ENCODE results near the gene TOMM6.

The TOMM6 gene

GRCh38 chr6:41780551-41781365 is 6.7 kb upstream of the TOMM6 start, which contains the start of gene PRICKLE4:
PRICKLE4 (plus strand) TSS chr6:41780782; CDS start chr6:41783474, 2,692 bp downstream.
- peak within 1 kb of the TSS; percentile 98 for H3K4me2 ChIP-seq (ENCODE audit: low read length)
- peaks cover 19% of the 10 kb centered on the region for H3K4me1 ChIP-seq (ENCODE audit: control insufficient read depth, insufficient read depth, low read length)
- H3K27me3 ChIP-seq (ENCODE audit: control insufficient read depth, insufficient read depth, low read length), result no peaks in the 10 kb centered on the region
- no peaks in the 10 kb centered on the region for H3K9me3 ChIP-seq (replicated peaks; ENCODE audit: low read length)
- H3K4me3 ChIP-seq (ENCODE audit: low read length), result peak within 1 kb of the TSS; percentile 80
- peak within 1 kb of the TSS; percentile 81 for H3K9ac ChIP-seq (ENCODE audit: low read depth, low read length)
- H3K36me3 ChIP-seq (ENCODE audit: insufficient read depth, low read length), result no peaks in the 10 kb centered on the region

GRCh38 chr6:41781366-41781730 is 6.1 kb upstream of the TOMM6 start:
- H3K4me2 ChIP-seq (ENCODE audit: low read length), result peak overlapping the region; percentile 98
- peak overlapping the region; percentile 80 for H3K4me3 ChIP-seq (ENCODE audit: low read length)
- H3K27me3 ChIP-seq (ENCODE audit: control insufficient read depth, insufficient read depth, low read length), result no peaks in the 10 kb centered on the region
- H3K9ac ChIP-seq (ENCODE audit: low read depth, low read length), result no peak overlapping the region
- peaks cover 22% of the 10 kb centered on the region for H3K4me1 ChIP-seq (ENCODE audit: control insufficient read depth, insufficient read depth, low read length)
- no peaks in the 10 kb centered on the region for H3K36me3 ChIP-seq (ENCODE audit: insufficient read depth, low read length)
- H3K9me3 ChIP-seq (replicated peaks; ENCODE audit: low read length), result no peaks in the 10 kb centered on the region

GRCh38 chr6:41783106-41783780 is 4.3 kb upstream of the TOMM6 start:
- no peak overlapping the region for H3K9ac ChIP-seq (ENCODE audit: low read depth, low read length)
- H3K4me3 ChIP-seq (ENCODE audit: low read length), result no peak overlapping the region
- H3K4me2 ChIP-seq (ENCODE audit: low read length), result no peak overlapping the region
- peaks cover 22% of the 10 kb centered on the region for H3K4me1 ChIP-seq (ENCODE audit: control insufficient read depth, insufficient read depth, low read length)
- no peaks in the 10 kb centered on the region for H3K27me3 ChIP-seq (ENCODE audit: control insufficient read depth, insufficient read depth, low read length)
- H3K9me3 ChIP-seq (replicated peaks; ENCODE audit: low read length), result no peaks in the 10 kb centered on the region
- H3K36me3 ChIP-seq (ENCODE audit: insufficient read depth, low read length), result no peaks in the 10 kb centered on the region

GRCh38 chr6:41784581-41785171 is 2.8 kb upstream of the TOMM6 start:
- Histone ChIP-seq H3K9me3 (replicated peaks; ENCODE audit: low read length) (no peaks in the 10 kb centered on the region), H3K36me3 (ENCODE audit: insufficient read depth, low read length) (peaks cover 9% of the 10 kb centered on the region), H3K4me3 (ENCODE audit: low read length) (no peak overlapping the region), H3K4me2 (ENCODE audit: low read length) (no peak overlapping the region), H3K27me3 (ENCODE audit: control insufficient read depth, insufficient read depth, low read length) (no peaks in the 10 kb centered on the region), H3K9ac (ENCODE audit: low read depth, low read length) (no peak overlapping the region), H3K4me1 (ENCODE audit: control insufficient read depth, insufficient read depth, low read length) (peaks cover 22% of the 10 kb centered on the region)

- Histone ChIP-seq H3K9me3 (replicated peaks; ENCODE audit: low read length) (no peaks in the 10 kb centered on the region), H3K9ac (ENCODE audit: low read depth, low read length) (no peak overlapping the region), H3K4me2 (ENCODE audit: low read length) (peak overlapping the region; percentile 98), H3K4me3 (ENCODE audit: low read length) (no peak overlapping the region), H3K4me1 (ENCODE audit: control insufficient read depth, insufficient read depth, low read length) (peaks cover 22% of the 10 kb centered on the region), H3K36me3 (ENCODE audit: insufficient read depth, low read length) (peaks cover 14% of the 10 kb centered on the region), H3K27me3 (ENCODE audit: control insufficient read depth, insufficient read depth, low read length) (no peaks in the 10 kb centered on the region)
Measured at GRCh38 chr6:41785254-41785653, 2.2 kb upstream of the TOMM6 start.

GRCh38 chr6:41785689-41786450 is 1.6 kb upstream of the TOMM6 start:
- Histone ChIP-seq H3K9ac (ENCODE audit: low read depth, low read length) (peak overlapping the region; percentile 73), H3K9me3 (replicated peaks; ENCODE audit: low read length) (no peaks in the 10 kb centered on the region), H3K36me3 (ENCODE audit: insufficient read depth, low read length) (peaks cover 20% of the 10 kb centered on the region), H3K4me2 (ENCODE audit: low read length) (peak overlapping the region; percentile 98), H3K27me3 (ENCODE audit: control insufficient read depth, insufficient read depth, low read length) (no peaks in the 10 kb centered on the region), H3K4me3 (ENCODE audit: low read length) (peak overlapping the region; percentile 86), H3K4me1 (ENCODE audit: control insufficient read depth, insufficient read depth, low read length) (peaks cover 20% of the 10 kb centered on the region)

GRCh38 chr6:41786451-41787218 is 859 bp upstream of the TOMM6 start:
- Histone ChIP-seq H3K4me1 (ENCODE audit: control insufficient read depth, insufficient read depth, low read length) (peaks cover 12% of the 10 kb centered on the region), H3K9ac (ENCODE audit: low read depth, low read length) (peak overlapping the region; percentile 98), H3K4me2 (ENCODE audit: low read length) (peak overlapping the region; percentile 98), H3K27me3 (ENCODE audit: control insufficient read depth, insufficient read depth, low read length) (no peaks in the 10 kb centered on the region), H3K36me3 (ENCODE audit: insufficient read depth, low read length) (peaks cover 25% of the 10 kb centered on the region), H3K4me3 (ENCODE audit: low read length) (peak overlapping the region; percentile 86), H3K9me3 (replicated peaks; ENCODE audit: low read length) (no peaks in the 10 kb centered on the region)

GRCh38 chr6:41789390-41789724 is 1.9 kb downstream of the TOMM6 start:
- Histone ChIP-seq H3K9me3 (replicated peaks; ENCODE audit: low read length) (no peaks in the 10 kb centered on the region), H3K36me3 (ENCODE audit: insufficient read depth, low read length) (peaks cover 30% of the 10 kb centered on the region), H3K4me2 (ENCODE audit: low read length) (peak overlapping the region; percentile 53), H3K9ac (ENCODE audit: low read depth, low read length) (no peak overlapping the region), H3K4me3 (ENCODE audit: low read length) (no peak overlapping the region), H3K27me3 (ENCODE audit: control insufficient read depth, insufficient read depth, low read length) (no peaks in the 10 kb centered on the region), H3K4me1 (ENCODE audit: control insufficient read depth, insufficient read depth, low read length) (peaks cover 12% of the 10 kb centered on the region)

- Histone ChIP-seq H3K9me3 (replicated peaks; ENCODE audit: low read length) (no peaks in the 10 kb centered on the region), H3K4me1 (ENCODE audit: control insufficient read depth, insufficient read depth, low read length) (peaks cover 12% of the 10 kb centered on the region), H3K36me3 (ENCODE audit: insufficient read depth, low read length) (peaks cover 30% of the 10 kb centered on the region), H3K27me3 (ENCODE audit: control insufficient read depth, insufficient read depth, low read length) (no peaks in the 10 kb centered on the region), H3K9ac (ENCODE audit: low read depth, low read length) (no peak overlapping the region), H3K4me3 (ENCODE audit: low read length) (no peak overlapping the region), H3K4me2 (ENCODE audit: low read length) (no peak overlapping the region)
Measured at GRCh38 chr6:41790045-41790444, 2.6 kb downstream of the TOMM6 start.

GRCh38 chr6:41791305-41791704 is 3.8 kb downstream of the TOMM6 start:
- H3K36me3 ChIP-seq (ENCODE audit: insufficient read depth, low read length), result peaks cover 30% of the 10 kb centered on the region

More at GRCh38 chr6:41791305-41791704, 3.8 kb downstream of the TOMM6 start:
- H3K9me3 ChIP-seq (replicated peaks; ENCODE audit: low read length), result no peaks in the 10 kb centered on the region
- no peak overlapping the region for H3K4me2 ChIP-seq (ENCODE audit: low read length)
- peaks cover 5% of the 10 kb centered on the region for H3K4me1 ChIP-seq (ENCODE audit: control insufficient read depth, insufficient read depth, low read length)
- H3K27me3 ChIP-seq (ENCODE audit: control insufficient read depth, insufficient read depth, low read length), result no peaks in the 10 kb centered on the region
- no peak overlapping the region for H3K9ac ChIP-seq (ENCODE audit: low read depth, low read length)
- no peak overlapping the region for H3K4me3 ChIP-seq (ENCODE audit: low read length)
